ENCODE data around the gene SF3B6. TPM values are rescaled to one million over a fixed set of nuclear protein-coding genes. Genes with fewer than 3 reads are reported as not detected.
A peak's percentile ranks its signal among the peaks of the same experiment; 100 is the strongest.

Gene SF3B6
- total RNA-seq, 1 donor from 2014 or later, result 93.9 TPM

DNA sequence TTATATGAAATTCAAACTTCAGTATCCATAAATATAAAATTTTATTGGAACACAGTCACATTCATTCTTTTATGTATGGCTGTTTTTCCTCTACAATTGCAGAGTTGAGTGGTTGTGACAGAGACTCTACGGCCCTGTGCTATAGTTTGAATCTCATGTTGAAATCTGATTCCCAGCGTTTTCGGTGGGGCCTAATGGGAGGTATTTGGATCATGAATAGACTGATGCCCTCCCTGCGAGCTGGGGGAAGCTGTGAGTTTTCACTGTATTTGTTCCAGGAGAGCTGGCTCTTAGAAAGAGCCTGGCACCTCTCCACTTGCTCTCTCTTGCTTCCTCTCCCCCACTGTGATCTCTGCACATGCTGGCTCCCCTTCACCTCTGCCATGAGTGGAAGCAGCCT lies 45.3 kb upstream of the SF3B6 start:
- Mint-ChIP-seq H3K4me3 (no peak overlapping the region), H3K27ac (peak overlapping the region; percentile 50), H3K27me3 (ENCODE audit: low read depth) (no peaks in the 10 kb centered on the region), H3K4me1 (peaks cover 29% of the 10 kb centered on the region), H3K36me3 (peaks cover 4% of the 10 kb centered on the region), H3K9me3 (no peaks in the 10 kb centered on the region)
- TF ChIP-seq, protein P1, sequence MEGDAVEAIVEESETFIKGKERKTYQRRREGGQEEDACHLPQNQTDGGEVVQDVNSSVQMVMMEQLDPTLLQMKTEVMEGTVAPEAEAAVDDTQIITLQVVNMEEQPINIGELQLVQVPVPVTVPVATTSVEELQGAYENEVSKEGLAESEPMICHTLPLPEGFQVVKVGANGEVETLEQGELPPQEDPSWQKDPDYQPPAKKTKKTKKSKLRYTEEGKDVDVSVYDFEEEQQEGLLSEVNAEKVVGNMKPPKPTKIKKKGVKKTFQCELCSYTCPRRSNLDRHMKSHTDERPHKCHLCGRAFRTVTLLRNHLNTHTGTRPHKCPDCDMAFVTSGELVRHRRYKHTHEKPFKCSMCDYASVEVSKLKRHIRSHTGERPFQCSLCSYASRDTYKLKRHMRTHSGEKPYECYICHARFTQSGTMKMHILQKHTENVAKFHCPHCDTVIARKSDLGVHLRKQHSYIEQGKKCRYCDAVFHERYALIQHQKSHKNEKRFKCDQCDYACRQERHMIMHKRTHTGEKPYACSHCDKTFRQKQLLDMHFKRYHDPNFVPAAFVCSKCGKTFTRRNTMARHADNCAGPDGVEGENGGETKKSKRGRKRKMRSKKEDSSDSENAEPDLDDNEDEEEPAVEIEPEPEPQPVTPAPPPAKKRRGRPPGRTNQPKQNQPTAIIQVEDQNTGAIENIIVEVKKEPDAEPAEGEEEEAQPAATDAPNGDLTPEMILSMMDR (IDR thresholded peaks at IDR 0.05; ENCODE audit: unreplicated experiment), result no peak
- no peak for DNase-seq (ENCODE audit: low spot score in 2 of 2, unreplicated experiment in 2 of 2)

GRCh38 chr2:24121066-24121465 lies 44.9 kb upstream of the SF3B6 start:
- TF ChIP-seq, protein P1 (IDR thresholded peaks at IDR 0.05; ENCODE audit: unreplicated experiment), result no peak
- no peak overlapping the region for H3K27ac Mint-ChIP-seq
- H3K36me3 Mint-ChIP-seq, result peaks cover 2% of the 10 kb centered on the region
- no peaks in the 10 kb centered on the region for H3K27me3 Mint-ChIP-seq (ENCODE audit: low read depth)
- no peak overlapping the region for H3K4me3 Mint-ChIP-seq
- DNase-seq (ENCODE audit: low spot score in 2 of 2, unreplicated experiment in 2 of 2), result no peak
- H3K9me3 Mint-ChIP-seq, result no peaks in the 10 kb centered on the region
- peaks cover 29% of the 10 kb centered on the region for H3K4me1 Mint-ChIP-seq

DNA sequence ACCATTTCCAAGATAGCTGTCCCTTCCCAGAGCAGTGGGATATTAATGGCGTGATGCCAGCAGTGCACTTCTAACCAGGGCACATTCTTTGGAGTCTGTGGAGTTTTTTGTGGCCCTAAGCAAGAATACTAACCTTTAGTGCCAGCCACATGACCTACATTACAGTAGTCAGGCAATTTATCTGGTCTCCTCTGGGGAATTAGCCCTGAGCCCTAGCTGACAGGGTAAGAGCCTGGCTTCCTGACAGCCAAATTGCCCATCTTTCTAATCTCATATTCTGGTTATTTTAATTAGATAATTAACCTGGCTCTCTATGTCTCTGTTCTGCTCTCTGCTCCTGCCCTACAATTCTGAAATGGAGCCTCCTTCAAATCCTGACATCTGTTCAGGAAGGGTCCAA lies 41.8 kb upstream of the SF3B6 start:
- Mint-ChIP-seq H3K27ac (peak overlapping the region; percentile 31), H3K9me3 (peaks cover 18% of the 10 kb centered on the region), H3K4me1 (peaks cover 12% of the 10 kb centered on the region), H3K36me3 (peaks cover 20% of the 10 kb centered on the region), H3K27me3 (ENCODE audit: low read depth) (no peaks in the 10 kb centered on the region), H3K4me3 (no peak overlapping the region)
- TF ChIP-seq, protein P1 (IDR thresholded peaks at IDR 0.05; ENCODE audit: unreplicated experiment), result no peak
- DNase-seq (ENCODE audit: low spot score in 2 of 2, unreplicated experiment in 2 of 2), result no peak

GRCh38 chr2:24115057-24115456 lies 38.9 kb upstream of the SF3B6 start:
- Mint-ChIP-seq H3K36me3 (peaks cover 20% of the 10 kb centered on the region), H3K9me3 (peaks cover 18% of the 10 kb centered on the region), H3K4me1 (peaks cover 12% of the 10 kb centered on the region), H3K27ac (no peak overlapping the region), H3K27me3 (ENCODE audit: low read depth) (no peaks in the 10 kb centered on the region), H3K4me3 (no peak overlapping the region)
- DNase-seq (ENCODE audit: low spot score in 2 of 2, unreplicated experiment in 2 of 2), result no peak
- TF ChIP-seq, protein P1 (IDR thresholded peaks at IDR 0.05; ENCODE audit: unreplicated experiment), result no peak

DNA sequence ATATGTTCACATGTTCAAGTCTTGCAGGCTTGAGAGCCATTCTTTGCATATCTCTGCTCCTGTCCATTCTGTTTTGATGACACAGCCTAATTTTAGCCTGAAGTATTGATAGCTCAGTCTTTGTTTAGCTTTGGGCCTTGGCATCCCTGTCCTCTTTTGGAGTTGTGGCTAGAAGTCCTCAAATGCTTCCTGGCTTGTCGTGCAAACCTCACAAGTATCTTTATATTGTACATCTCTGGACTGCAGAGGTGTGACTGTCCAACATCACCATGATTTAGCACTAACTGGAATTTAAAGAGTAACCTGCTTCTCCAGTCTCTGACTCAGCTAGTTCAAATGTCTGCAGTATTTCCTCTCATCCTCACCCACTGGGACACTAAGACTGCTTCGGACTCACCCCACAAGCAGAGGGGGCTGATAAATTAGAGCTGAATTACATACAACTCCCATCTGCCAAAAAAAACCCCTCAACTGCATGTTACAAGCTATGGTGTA lies 35.3 kb upstream of the SF3B6 start:
- Mint-ChIP-seq H3K4me3 (no peak overlapping the region), H3K27ac (peak overlapping the region; percentile 41)

More for the DNA sequence above, 35.3 kb upstream of the SF3B6 start:
- DNase-seq (ENCODE audit: low spot score in 2 of 2, unreplicated experiment in 2 of 2), result no peak
- no peaks in the 10 kb centered on the region for H3K27me3 Mint-ChIP-seq (ENCODE audit: low read depth)
- TF ChIP-seq, protein P1 (IDR thresholded peaks at IDR 0.05; ENCODE audit: unreplicated experiment), result no peak
- H3K4me1 Mint-ChIP-seq, result peaks cover 6% of the 10 kb centered on the region
- H3K9me3 Mint-ChIP-seq, result peaks cover 49% of the 10 kb centered on the region
- H3K36me3 Mint-ChIP-seq, result peaks cover 40% of the 10 kb centered on the region

All from mesothelial cell of epicardium (in vitro differentiated cells).